ENCODE results near the gene GRAMD1B. TPM values are rescaled to one million over a fixed set of nuclear protein-coding genes. Genes with fewer than 3 reads are reported as not detected.

The GRAMD1B gene
- total RNA-seq, 4 donors from 2014 or later, result 0.61 to 1.7 (median 1.1) TPM

- H3K27me3 ChIP-seq, result no peaks in the 10 kb centered on the region
- 84 to 97% methylated on average over 5 of the region's 6 CpGs for WGBS, 2 donors
- H3K27ac ChIP-seq, result no peak overlapping the region
- H3K36me3 ChIP-seq, result no peaks in the 10 kb centered on the region
- TF ChIP-seq CTCF (IDR thresholded peaks at IDR 0.05) (no peak), POLR2A (IDR thresholded peaks at IDR 0.05) (no peak)
- H3K4me1 ChIP-seq, result peaks cover 0 to 12% (median 4%) of the 10 kb centered on the region in 3 donors
- no peak for DNase-seq
- no peaks in the 10 kb centered on the region for H3K9me3 ChIP-seq
- H3K4me3 ChIP-seq, result no peak overlapping the region
- intact Hi-C loops (cut with DNase I), result no loop called here
These were observed 163.5 kb downstream of the GRAMD1B start for GRCh38 chr11:123593570-123593969.

- intact Hi-C loops (cut with DNase I), result no loop called here
- H3K27ac ChIP-seq, result no peak overlapping the region
- H3K27me3 ChIP-seq, result no peaks in the 10 kb centered on the region
- H3K36me3 ChIP-seq, result no peaks in the 10 kb centered on the region
- WGBS, 2 donors, result 90 to 98% methylated on average over 5 to 6 of the region's 8 CpGs
- no peak for DNase-seq
- H3K4me1 ChIP-seq, result peaks cover 0 to 12% (median 4%) of the 10 kb centered on the region in 3 donors
- no peaks in the 10 kb centered on the region for H3K9me3 ChIP-seq
- TF ChIP-seq POLR2A (IDR thresholded peaks at IDR 0.05), result no peak
- no peak for TF ChIP-seq CTCF (IDR thresholded peaks at IDR 0.05)
- H3K4me3 ChIP-seq, result no peak overlapping the region
These were observed 164.3 kb downstream of the GRAMD1B start for GRCh38 chr11:123594188-123594901.

DNA sequence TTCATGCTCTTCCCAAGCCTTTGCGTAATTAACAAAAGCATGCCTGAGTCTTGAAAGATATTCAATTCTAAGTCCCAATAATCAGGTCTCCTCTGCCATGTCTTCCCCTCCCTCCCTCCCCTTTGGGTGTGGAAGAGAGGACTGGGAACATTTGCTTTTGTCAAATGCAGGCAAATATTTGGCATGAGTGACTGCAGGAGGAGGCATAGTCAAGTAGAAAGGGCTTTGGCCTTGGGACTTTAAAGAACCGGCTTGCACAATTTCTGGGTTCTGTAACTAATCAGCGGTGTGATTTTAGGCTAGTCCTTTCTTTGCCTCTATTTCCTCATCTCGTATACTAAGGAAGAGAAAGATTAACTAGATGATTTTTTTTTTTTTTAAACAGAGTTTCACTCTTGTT, 164.9 kb downstream of the GRAMD1B start:
- Histone ChIP-seq H3K27ac (no peak overlapping the region), H3K4me1 (peaks cover 0 to 11% (median 4%) of the 10 kb centered on the region in 3 donors), H3K9me3 (no peaks in the 10 kb centered on the region), H3K4me3 (no peak overlapping the region), H3K36me3 (no peaks in the 10 kb centered on the region), H3K27me3 (no peaks in the 10 kb centered on the region)
- 87 to 89% methylated on average over 3 to 4 of the region's 4 CpGs for WGBS, 2 donors
- intact Hi-C loops (cut with DNase I), result no loop called here
- no peak for DNase-seq
- TF ChIP-seq CTCF (IDR thresholded peaks at IDR 0.05) (no peak), POLR2A (IDR thresholded peaks at IDR 0.05) (no peak)

GRCh38 chr11:123597859-123598258, 167.8 kb downstream of the GRAMD1B start:
- no peak for DNase-seq
- 100% methylated on average over 2 of the region's 2 CpGs for WGBS, 2 donors
- H3K27ac ChIP-seq, result no peak overlapping the region
- intact Hi-C loops (cut with DNase I), result no loop called here
- no peaks in the 10 kb centered on the region for H3K4me1 ChIP-seq
- TF ChIP-seq POLR2A (IDR thresholded peaks at IDR 0.05), result no peak
- TF ChIP-seq CTCF (IDR thresholded peaks at IDR 0.05), result no peak
- H3K4me3 ChIP-seq, result no peak overlapping the region
- H3K36me3 ChIP-seq, result no peaks in the 10 kb centered on the region
- H3K9me3 ChIP-seq, result no peaks in the 10 kb centered on the region
- H3K27me3 ChIP-seq, result no peaks in the 10 kb centered on the region

GRCh38 chr11:123601136-123601535, 171.1 kb downstream of the GRAMD1B start:
- H3K36me3 ChIP-seq, result no peaks in the 10 kb centered on the region
- H3K27ac ChIP-seq, result no peak overlapping the region
- H3K4me3 ChIP-seq, result no peak overlapping the region
- DNase-seq, result no peak
- no peaks in the 10 kb centered on the region for H3K4me1 ChIP-seq
- H3K27me3 ChIP-seq, result no peaks in the 10 kb centered on the region
- WGBS, 2 donors, result 84 to 87% methylated on average over 4 of the region's 4 CpGs
- no peaks in the 10 kb centered on the region for H3K9me3 ChIP-seq
- no peak for TF ChIP-seq POLR2A (IDR thresholded peaks at IDR 0.05)
- no peak for TF ChIP-seq CTCF (IDR thresholded peaks at IDR 0.05)
- intact Hi-C loops (cut with DNase I), result no loop called here

Measured in esophagus squamous epithelium (tissue), 5 donors.